GM12878 (cell line): Measurements from ENCODE around the gene ELP2. TPM values are rescaled to one million over a fixed set of nuclear protein-coding genes. Genes with fewer than 3 reads are reported as not detected.
A peak's percentile ranks its signal among the peaks of the same experiment; 100 is the strongest.

Experiments used
- ATAC-seq: fragments of 200-7000 bp; cut with Tn5 transposase; 3 replicates; pipeline ENCODE4 v1.9.1; 2020; ENCODE audit warnings: mild to moderate bottlenecking, moderate library complexity
- BruUV-seq: library from RNA; stranded (reverse); fragments of 400-500 nt; replicated peaks from 2 replicates; lab custom pipeline; 2021; lab: Mats Ljungman, UMichigan
- CTCF ChIA-PET: fragments of 300-600 bp; sonication (Branson Sonifier 250); formaldehyde crosslinking; extraction: SDS; loops from one replicate; lab custom pipeline; 2021; ENCODE audit warnings: inconsistent platforms; lab: Yijun Ruan, JAX
- POLR2A ChIA-PET: fragments of 350-600 bp; formaldehyde crosslinking; extraction: SDS; loops from one replicate; lab custom pipeline; 2021; ENCODE audit warnings: inconsistent platforms; lab: Charles Lee
- RAD21 ChIA-PET: fragments of 300-600 bp; sonication (Branson Sonifier 250); formaldehyde crosslinking; loops from one replicate; lab custom pipeline; 2023; ENCODE audit warnings: antibody characterized with exemption; ENCODE audit not compliant: unreplicated experiment; lab: Charles Lee
- SMC1A ChIA-PET: fragments of 300-600 bp; sonication (Branson Sonifier 250); formaldehyde crosslinking; loops from one replicate; lab custom pipeline; 2023; ENCODE audit not compliant: unreplicated experiment, uncharacterized antibody; lab: Charles Lee
- DNase-seq: peaks from one replicate; pipeline ENCODE4 v3.0.0-alpha.2; 2011; ENCODE audit warnings: low read depth, low spot score
- FAIRE-seq: peaks from 3 replicates; lab custom pipeline; 2011; peaks lifted over from hg19 to GRCh38; lab: Jason Lieb, UNC
- H2AFZ ChIP-seq: 2 replicates; pipeline ENCODE4 v1.6.0; 2011; ENCODE audit warnings: low read depth, low read length, control low read depth; ENCODE audit not compliant: control insufficient read depth
- H3K27ac ChIP-seq: 2 replicates; pipeline ENCODE4 v1.5.1; 2011; ENCODE audit warnings: control low read depth; ENCODE audit not compliant: control insufficient read depth, insufficient read depth
- H3K27me3 ChIP-seq, 2 experiments: replicated peaks in 1 of 2; 2 replicates each; pipeline versions ENCODE4 v1.6.0 to v1.6.1; 2011; ENCODE audit warnings: low read length in 1 of 2; ENCODE audit not compliant: control insufficient read depth in 2 of 2, insufficient read depth in 2 of 2
- H3K36me3 ChIP-seq, 2 experiments: 2 replicates each; pipeline ENCODE4 v1.5.1; 2011; ENCODE audit warnings: low read length in 1 of 2; ENCODE audit not compliant: control insufficient read depth in 2 of 2, insufficient read depth in 2 of 2
- H3K4me1 ChIP-seq: 2 replicates; pipeline ENCODE4 v1.6.1; 2011; ENCODE audit warnings: mild to moderate bottlenecking, low read length, moderate library complexity, mixed read lengths; ENCODE audit not compliant: control insufficient read depth, insufficient read depth
- H3K4me2 ChIP-seq: 2 replicates; pipeline ENCODE4 v1.6.0; 2011; ENCODE audit warnings: control low read depth; ENCODE audit not compliant: control insufficient read depth, insufficient read depth
- H3K4me3 ChIP-seq: fragments of 200-600 bp; sonication (generic); 2 replicates; pipeline ENCODE4 v1.5.1; 2016
- H3K79me2 ChIP-seq: 2 replicates; pipeline ENCODE4 v1.6.0; 2011; ENCODE audit warnings: low read length; ENCODE audit not compliant: control insufficient read depth, insufficient read depth
- H3K9ac ChIP-seq: 2 replicates; pipeline ENCODE4 v1.8.0; 2011; ENCODE audit warnings: low read length, control low read depth, mixed read lengths; ENCODE audit not compliant: control insufficient read depth, insufficient read depth
- H3K9me3 ChIP-seq: replicated peaks from 3 replicates; pipeline ENCODE4 v1.5.1; 2011; ENCODE audit warnings: mild to moderate bottlenecking, low read length; ENCODE audit not compliant: control insufficient read depth, insufficient read depth
- H4K20me1 ChIP-seq: 2 replicates; pipeline ENCODE4 v1.6.0; 2011; ENCODE audit not compliant: control insufficient read depth, insufficient read depth
- CBX5 ChIP-seq: sonication (generic); IDR thresholded peaks from 2 replicates; pipeline ENCODE4 v1.6.1; 2016; ENCODE audit warnings: low read depth, moderate library complexity, mild to moderate bottlenecking, inconsistent platforms
- JUNB ChIP-seq: IDR thresholded peaks from 2 replicates; pipeline ENCODE4 v1.6.1; 2016; ENCODE audit warnings: antibody characterized with exemption, mild to moderate bottlenecking
- MEF2B ChIP-seq: fragments of 450-650 bp; IDR thresholded peaks from 2 replicates; pipeline ENCODE4 v1.6.1; 2018; ENCODE audit warnings: mild to moderate bottlenecking, moderate library complexity; ENCODE audit not compliant: partially characterized antibody, poor library complexity, severe bottlenecking
- MTA3 ChIP-seq: IDR thresholded peaks from 2 replicates; pipeline ENCODE4 v1.6.1; 2012; ENCODE audit warnings: low read length, inconsistent platforms, borderline replicate concordance
- TAF1 ChIP-seq: IDR thresholded peaks from 2 replicates; pipeline ENCODE4 v1.6.1; 2011; ENCODE audit warnings: mild to moderate bottlenecking, low read depth, low read length, borderline replicate concordance
- ZSCAN29 ChIP-seq: fragments of 450-650 bp; IDR thresholded peaks from 2 replicates; pipeline ENCODE4 v1.6.1; 2017; ENCODE audit warnings: mild to moderate bottlenecking, moderate library complexity
- WGBS: methylation state at CpG from one replicate; pipeline ENCODE4 v1.1.6; 2016; ENCODE audit warnings: low lambda C conversion rate; ENCODE audit not compliant: insufficient replicate concordance, insufficient coverage; ENCODE audit errors: missing lambda C conversion rate; 5-methylcytosine and 5-hydroxymethylcytosine counted together
- in situ Hi-C: fragments of 300-500 bp; cut with MboI; formaldehyde crosslinking; loops from 9 replicates; pipeline ENCODE4 v1.14.3; 2018; ENCODE audit warnings: mixed read lengths
- intact Hi-C: fragments of 100-400 bp; cut with micrococcal nuclease; formaldehyde crosslinking; loops from one replicate; pipeline ENCODE4 v1.14.2; 2022; ENCODE audit not compliant: unreplicated experiment
- polyA plus RNA-seq, 11 experiments: library from polyadenylated mRNA; depleted of rRNA in 4 of 11; unstranded in 6 of 11; stranded (reverse) in 5 of 11; fragments of >200 nt; fragmentation: Nextera tagmentation in 4 of 11; fragmentation: Illumina TruSeq in 1 of 11; extraction: Ambion mirVana in 4 of 11; extraction: Trizol in 1 of 11; gene quantifications; 1 replicate in 1 of 11; 2 replicates in 10 of 11; pipeline versions ENCODE4 v1.2.1 to v1.2.3, GENCODE V29; 2011 to 2016; ENCODE audit warnings: inconsistent platforms in 2 of 11, missing spikeins in 2 of 11, low read depth in 1 of 11
- total RNA-seq, 4 experiments: library from RNA; depleted of rRNA in 3 of 4; stranded (reverse); fragments of >200 nt in 3 of 4; fragmentation: Illumina TruSeq in 1 of 4; extraction: Trizol in 1 of 4; gene quantifications; 2 replicates each; pipeline versions ENCODE4 v1.2.1 to v1.2.3, GENCODE V29; 2013 to 2021
- TF ChIP-seq, protein P1 (sequence below): IDR thresholded peaks from 2 replicates; pipeline ENCODE4 v1.6.1; 2012; ENCODE audit warnings: mild to moderate bottlenecking, low read depth, low read length
- TF ChIP-seq, protein P2 (sequence below): fragments of 450-650 bp; IDR thresholded peaks from 2 replicates; pipeline ENCODE4 v1.6.1; 2016; ENCODE audit warnings: mild to moderate bottlenecking

The ELP2 gene
- total and polyA plus RNA-seq, 10 of the 15 experiments (the other 5 are each of a cell fraction or from before 2014, with no cell fraction given): 56.9 to 134 (median 88.5) TPM

DNA sequence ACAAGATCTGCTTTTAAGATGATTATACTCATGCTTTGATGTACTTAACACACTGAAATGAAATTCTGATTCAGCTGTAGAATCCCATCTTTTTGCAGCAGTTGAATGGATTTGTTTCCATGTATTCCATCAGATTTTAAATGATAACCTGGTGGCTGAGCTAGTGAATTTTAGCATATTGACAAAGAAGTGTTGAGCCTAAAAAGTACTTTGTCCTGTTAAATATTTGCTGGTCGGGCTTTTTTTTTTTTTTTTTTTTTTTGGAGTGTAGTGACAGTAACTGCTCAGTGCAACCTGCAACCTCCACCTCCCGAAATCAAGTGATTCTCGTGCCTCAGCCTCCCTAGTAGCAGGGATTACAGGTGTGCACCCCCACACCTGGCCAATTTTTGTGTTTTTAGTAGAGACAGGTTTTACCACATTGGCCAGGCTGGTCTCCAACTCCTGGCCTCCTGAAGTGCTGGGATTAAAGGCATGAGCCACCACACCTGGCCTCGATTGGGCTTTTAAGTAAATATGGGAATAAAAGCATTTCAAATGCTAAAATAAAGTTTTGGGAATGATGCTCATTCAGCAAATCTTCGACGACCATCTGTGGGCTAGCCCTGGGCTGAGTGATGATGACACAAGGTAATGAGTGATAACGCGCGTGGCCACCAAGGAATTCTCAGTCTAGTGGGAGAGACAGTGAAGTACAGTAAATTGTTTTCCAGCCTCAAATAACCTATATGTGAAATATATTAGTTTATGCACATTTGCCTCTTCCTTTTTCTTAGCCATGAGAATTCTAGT, 2.2 kb downstream of the ELP2 start:
- Histone ChIP-seq H3K36me3 (no peaks in the 10 kb centered on the region; a peak in 1 of 4 replicates), H3K79me2 (peaks cover 73% of the 10 kb centered on the region), H2AFZ (no peak overlapping the region), H3K4me1 (peaks cover 7% of the 10 kb centered on the region; the same call in 1 of the 2 replicates), H3K4me3 (peak overlapping the region; percentile 85; the same call in 1 of the 2 replicates), H3K4me2 (peak overlapping the region; percentile 85), H3K27me3 (no peaks in the 10 kb centered on the region), H3K9ac (no peak overlapping the region), H4K20me1 (no peaks in the 10 kb centered on the region), H3K27ac (no peak overlapping the region), H3K9me3 (no peaks in the 10 kb centered on the region)
- in situ Hi-C loops (no loop called here), intact Hi-C loops (no loop called here)
- ChIA-PET RAD21 (interaction anchor here (1.8 kb wide), 1 partner anchor 152 kb away, joined by 4 read pairs; no protein-coding TSS in a partner anchor), POLR2A (interaction anchor here (0.6 kb wide), 1 partner anchor 17 kb away, joined by 7 read pairs; no protein-coding TSS in a partner anchor), CTCF (no interaction called here), SMC1A (interaction anchor here (0.6 to 1.6 kb wide), 4 partner anchors 10 to 641 kb away, joined by 3 to 5 read pairs (median 3); no protein-coding TSS in a partner anchor)
- no peak for TF ChIP-seq JUNB
- TF ChIP-seq, protein P1, sequence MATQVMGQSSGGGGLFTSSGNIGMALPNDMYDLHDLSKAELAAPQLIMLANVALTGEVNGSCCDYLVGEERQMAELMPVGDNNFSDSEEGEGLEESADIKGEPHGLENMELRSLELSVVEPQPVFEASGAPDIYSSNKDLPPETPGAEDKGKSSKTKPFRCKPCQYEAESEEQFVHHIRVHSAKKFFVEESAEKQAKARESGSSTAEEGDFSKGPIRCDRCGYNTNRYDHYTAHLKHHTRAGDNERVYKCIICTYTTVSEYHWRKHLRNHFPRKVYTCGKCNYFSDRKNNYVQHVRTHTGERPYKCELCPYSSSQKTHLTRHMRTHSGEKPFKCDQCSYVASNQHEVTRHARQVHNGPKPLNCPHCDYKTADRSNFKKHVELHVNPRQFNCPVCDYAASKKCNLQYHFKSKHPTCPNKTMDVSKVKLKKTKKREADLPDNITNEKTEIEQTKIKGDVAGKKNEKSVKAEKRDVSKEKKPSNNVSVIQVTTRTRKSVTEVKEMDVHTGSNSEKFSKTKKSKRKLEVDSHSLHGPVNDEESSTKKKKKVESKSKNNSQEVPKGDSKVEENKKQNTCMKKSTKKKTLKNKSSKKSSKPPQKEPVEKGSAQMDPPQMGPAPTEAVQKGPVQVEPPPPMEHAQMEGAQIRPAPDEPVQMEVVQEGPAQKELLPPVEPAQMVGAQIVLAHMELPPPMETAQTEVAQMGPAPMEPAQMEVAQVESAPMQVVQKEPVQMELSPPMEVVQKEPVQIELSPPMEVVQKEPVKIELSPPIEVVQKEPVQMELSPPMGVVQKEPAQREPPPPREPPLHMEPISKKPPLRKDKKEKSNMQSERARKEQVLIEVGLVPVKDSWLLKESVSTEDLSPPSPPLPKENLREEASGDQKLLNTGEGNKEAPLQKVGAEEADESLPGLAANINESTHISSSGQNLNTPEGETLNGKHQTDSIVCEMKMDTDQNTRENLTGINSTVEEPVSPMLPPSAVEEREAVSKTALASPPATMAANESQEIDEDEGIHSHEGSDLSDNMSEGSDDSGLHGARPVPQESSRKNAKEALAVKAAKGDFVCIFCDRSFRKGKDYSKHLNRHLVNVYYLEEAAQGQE: no peak
- no peak for TF ChIP-seq ZSCAN29
- TF ChIP-seq, protein P2, sequence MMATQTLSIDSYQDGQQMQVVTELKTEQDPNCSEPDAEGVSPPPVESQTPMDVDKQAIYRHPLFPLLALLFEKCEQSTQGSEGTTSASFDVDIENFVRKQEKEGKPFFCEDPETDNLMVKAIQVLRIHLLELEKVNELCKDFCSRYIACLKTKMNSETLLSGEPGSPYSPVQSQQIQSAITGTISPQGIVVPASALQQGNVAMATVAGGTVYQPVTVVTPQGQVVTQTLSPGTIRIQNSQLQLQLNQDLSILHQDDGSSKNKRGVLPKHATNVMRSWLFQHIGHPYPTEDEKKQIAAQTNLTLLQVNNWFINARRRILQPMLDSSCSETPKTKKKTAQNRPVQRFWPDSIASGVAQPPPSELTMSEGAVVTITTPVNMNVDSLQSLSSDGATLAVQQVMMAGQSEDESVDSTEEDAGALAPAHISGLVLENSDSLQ: no peak
- no peak for TF ChIP-seq MEF2B
- TF ChIP-seq MTA3: no peak
- no peak for TF ChIP-seq CBX5
- no peak for TF ChIP-seq TAF1
- BruUV-seq: no TSS peak
- DNase-seq (no peak), ATAC-seq (no peak), FAIRE-seq (no peak)
- 98% methylated on average over 9 of the region's 9 CpGs for WGBS
